Panc1 (cell line): ENCODE measurements around the gene MGAT5B. TPM values are rescaled to one million over a fixed set of nuclear protein-coding genes. Genes with fewer than 3 reads are reported as not detected.

Experiments
- ATAC-seq: fragments of 200-7000 bp; cut with Tn5 transposase; 2 replicates; pipeline ENCODE4 v1.9.1; 2020; ENCODE audit warnings: mild to moderate bottlenecking, moderate library complexity
- Bru-seq: library from RNA; stranded (reverse); fragments of 400-500 nt; gene quantifications from one replicate; lab custom pipeline; 2021; lab: Mats Ljungman, UMichigan
- BruChase-seq, 2 experiments: library from RNA; stranded (reverse); fragments of 400-500 nt; gene quantifications; one replicate each; lab custom pipeline; 2021; lab: Mats Ljungman, UMichigan
- BruUV-seq: library from RNA; stranded (reverse); fragments of 400-500 nt; replicated peaks from 2 replicates; lab custom pipeline; 2021; lab: Mats Ljungman, UMichigan
- CTCF ChIA-PET: fragments of 300-600 bp; sonication (Branson Sonifier 250); formaldehyde crosslinking; loops from one replicate; lab custom pipeline; 2022; ENCODE audit warnings: antibody characterized with exemption; lab: Charles Lee
- POLR2A ChIA-PET: fragments of 300-600 bp; sonication (Branson Sonifier 250); formaldehyde crosslinking; loops from one replicate; lab custom pipeline; 2022; ENCODE audit warnings: antibody characterized with exemption; lab: Charles Lee
- DNase-seq: peaks from one replicate; pipeline ENCODE4 v3.0.0-alpha.2; 2010; ENCODE audit warnings: low read depth, low spot score
- H3K27ac ChIP-seq: 2 replicates; pipeline ENCODE4 v1.5.1; 2011; ENCODE audit warnings: mild to moderate bottlenecking, low read length, inconsistent platforms
- H3K27me3 ChIP-seq: fragments of 200-500 bp; sonication (Bioruptor generic); 2 replicates; pipeline ENCODE4 v1.6.0; 2014; ENCODE audit warnings: low read length, inconsistent platforms; ENCODE audit not compliant: control insufficient read depth, insufficient read depth
- H3K36me3 ChIP-seq: fragments of 200-500 bp; sonication (Bioruptor generic); 2 replicates; pipeline ENCODE4 v1.5.1; 2014; ENCODE audit warnings: inconsistent platforms, mild to moderate bottlenecking, low read length, moderate library complexity; ENCODE audit not compliant: control insufficient read depth, insufficient read depth
- H3K4me1 ChIP-seq: 2 replicates; pipeline ENCODE4 v1.5.1; 2011; ENCODE audit warnings: inconsistent platforms, mild to moderate bottlenecking, low read length, moderate library complexity; ENCODE audit not compliant: control insufficient read depth, insufficient read depth
- H3K4me3 ChIP-seq, 2 experiments: 2 replicates each; pipeline ENCODE4 v1.5.1; 2011 to 2012; ENCODE audit warnings: low read depth in 2 of 2, low read length in 2 of 2, mild to moderate bottlenecking in 2 of 2, inconsistent platforms in 1 of 2, moderate library complexity in 1 of 2
- H3K9me3 ChIP-seq: fragments of 200-500 bp; sonication (Bioruptor generic); 2 replicates; pipeline ENCODE4 v1.5.1; 2014; ENCODE audit warnings: low read depth, mild to moderate bottlenecking, inconsistent platforms, low read length, moderate library complexity; ENCODE audit not compliant: control insufficient read depth, insufficient read depth
- POLR2AphosphoS5 ChIP-seq: IDR thresholded peaks from 2 replicates; pipeline ENCODE4 v1.6.1; 2012; ENCODE audit warnings: mild to moderate bottlenecking, low read depth, low read length, moderate library complexity
- SIN3A ChIP-seq: IDR thresholded peaks from 2 replicates; pipeline ENCODE4 v1.6.1; 2012; ENCODE audit warnings: low read depth, mild to moderate bottlenecking, low read length, moderate library complexity, borderline replicate concordance; ENCODE audit not compliant: insufficient read depth
- TCF7L2 ChIP-seq: IDR thresholded peaks from 2 replicates; pipeline ENCODE4 v1.6.1; 2011; ENCODE audit warnings: mild to moderate bottlenecking, low read depth, low read length, inconsistent platforms
- in situ Hi-C: cut with HindIII; loops from 2 replicates; pipeline ENCODE4 v1.10.0; 2016; ENCODE audit warnings: low sequenced_read_pairs, low pct_unique_long_range_greater_than_20kb
- intact Hi-C: fragments of 100-400 bp; cut with micrococcal nuclease; formaldehyde crosslinking; loops from one replicate; pipeline ENCODE4 v1.10.0; 2022; ENCODE audit not compliant: unreplicated experiment
- long read RNA-seq: library from polyadenylated mRNA; unstranded; transcript quantifications from one replicate; pipeline ENCODE4 v2.0.0, GENCODE V29; 2021; ENCODE audit not compliant: unreplicated experiment
- polyA plus RNA-seq: library from polyadenylated mRNA; unstranded; fragments of >200 nt; gene quantifications from one replicate; pipeline ENCODE4 v1.2.1, GENCODE V29; 2012; ENCODE audit warnings: missing spikeins; ENCODE audit not compliant: insufficient read length
- total RNA-seq: library from RNA; stranded (reverse); gene quantifications from one replicate; pipeline ENCODE4 v1.2.1, GENCODE V29; 2021; ENCODE audit not compliant: unreplicated experiment
- TF ChIP-seq, protein P1 (sequence below), 2 experiments: IDR thresholded peaks; 2 replicates each; pipeline ENCODE4 v1.6.1; 2011 to 2012; ENCODE audit warnings: low read depth in 2 of 2, control low read depth in 1 of 2, low read length in 1 of 2, mild to moderate bottlenecking in 1 of 2, moderate library complexity in 1 of 2; ENCODE audit not compliant: insufficient read depth in 1 of 2
- TF ChIP-seq, protein P2 (sequence below): fragments of 450-650 bp; IDR thresholded peaks from 2 replicates; pipeline ENCODE4 v1.5.1; 2017; ENCODE audit warnings: mild to moderate bottlenecking

MGAT5B gene, protein sequence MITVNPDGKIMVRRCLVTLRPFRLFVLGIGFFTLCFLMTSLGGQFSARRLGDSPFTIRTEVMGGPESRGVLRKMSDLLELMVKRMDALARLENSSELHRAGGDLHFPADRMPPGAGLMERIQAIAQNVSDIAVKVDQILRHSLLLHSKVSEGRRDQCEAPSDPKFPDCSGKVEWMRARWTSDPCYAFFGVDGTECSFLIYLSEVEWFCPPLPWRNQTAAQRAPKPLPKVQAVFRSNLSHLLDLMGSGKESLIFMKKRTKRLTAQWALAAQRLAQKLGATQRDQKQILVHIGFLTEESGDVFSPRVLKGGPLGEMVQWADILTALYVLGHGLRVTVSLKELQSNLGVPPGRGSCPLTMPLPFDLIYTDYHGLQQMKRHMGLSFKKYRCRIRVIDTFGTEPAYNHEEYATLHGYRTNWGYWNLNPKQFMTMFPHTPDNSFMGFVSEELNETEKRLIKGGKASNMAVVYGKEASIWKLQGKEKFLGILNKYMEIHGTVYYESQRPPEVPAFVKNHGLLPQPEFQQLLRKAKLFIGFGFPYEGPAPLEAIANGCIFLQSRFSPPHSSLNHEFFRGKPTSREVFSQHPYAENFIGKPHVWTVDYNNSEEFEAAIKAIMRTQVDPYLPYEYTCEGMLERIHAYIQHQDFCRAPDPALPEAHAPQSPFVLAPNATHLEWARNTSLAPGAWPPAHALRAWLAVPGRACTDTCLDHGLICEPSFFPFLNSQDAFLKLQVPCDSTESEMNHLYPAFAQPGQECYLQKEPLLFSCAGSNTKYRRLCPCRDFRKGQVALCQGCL
- total RNA-seq (34.9 TPM), Bru-seq, nascent RNA (percentile 67 among the genes with signal in this experiment), BruChase-seq, experiment 1, labeled RNA remaining after a 2-hour chase (percentile 71 among the genes with signal in this experiment), BruChase-seq, experiment 2, labeled RNA remaining after a 6-hour chase (percentile 72 among the genes with signal in this experiment)
- polyA plus RNA-seq, result 22.1 TPM
- long read RNA-seq, full-length matches to known transcripts, result 3 of 24 reads
- long read RNA-seq, partial matches to known transcripts, result 7 of 24 reads
- long read RNA-seq, other reads (novel, unspliced or antisense), result 14 of 24 reads

DNA sequence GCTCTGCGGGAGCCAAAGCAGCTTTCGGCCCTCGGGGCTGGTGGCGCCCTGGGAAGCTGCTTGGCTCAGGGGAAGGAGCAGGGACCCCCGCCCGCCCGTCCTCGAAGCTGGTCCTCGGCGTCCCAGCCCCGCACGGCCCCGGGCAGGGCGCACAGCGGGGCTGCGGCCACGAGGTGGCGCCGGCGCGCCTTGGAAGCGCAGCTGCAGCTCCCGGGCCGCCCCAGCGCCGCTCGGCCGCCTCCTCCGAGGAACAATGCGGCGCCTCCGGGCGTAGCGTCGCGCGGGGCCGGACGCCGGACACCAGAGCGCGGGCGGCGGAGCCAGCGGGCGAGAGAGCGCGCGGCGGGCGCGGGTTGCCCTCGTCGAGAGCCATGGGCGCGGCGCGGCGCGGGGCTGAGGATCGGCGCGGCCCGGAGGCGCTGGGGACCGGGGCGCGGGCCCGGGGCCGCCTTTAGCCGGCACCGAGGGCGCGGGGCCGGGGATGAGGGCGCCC is at the start of gene MGAT5B:
Gene MGAT5B (plus strand): TSS at position 229 of the 493 bp plus-strand sequence. CDS start 626 bp downstream, outside the sequence.
- BruUV-seq, result no TSS peak
- Histone ChIP-seq H3K4me1 (peaks cover 42% of the 10 kb centered on the region), H3K9me3 (no peaks in the 10 kb centered on the region), H3K27ac (peak within 1 kb of the TSS; percentile 78), H3K36me3 (no peaks in the 10 kb centered on the region), H3K27me3 (no peaks in the 10 kb centered on the region), H3K4me3 (peak within 1 kb of the TSS; percentile 65 to 73)
- DNase-seq (no peak), ATAC-seq (peak; percentile 80)
- in situ Hi-C loops, result no loop called here
- ChIA-PET POLR2A (no interaction called here), CTCF (interaction anchor here (0.5 to 1.3 kb wide), 11 partner anchors 9 to 198 kb away, joined by 3 to 18 read pairs (median 4); no protein-coding TSS in a partner anchor)
- TF ChIP-seq, protein P1, sequence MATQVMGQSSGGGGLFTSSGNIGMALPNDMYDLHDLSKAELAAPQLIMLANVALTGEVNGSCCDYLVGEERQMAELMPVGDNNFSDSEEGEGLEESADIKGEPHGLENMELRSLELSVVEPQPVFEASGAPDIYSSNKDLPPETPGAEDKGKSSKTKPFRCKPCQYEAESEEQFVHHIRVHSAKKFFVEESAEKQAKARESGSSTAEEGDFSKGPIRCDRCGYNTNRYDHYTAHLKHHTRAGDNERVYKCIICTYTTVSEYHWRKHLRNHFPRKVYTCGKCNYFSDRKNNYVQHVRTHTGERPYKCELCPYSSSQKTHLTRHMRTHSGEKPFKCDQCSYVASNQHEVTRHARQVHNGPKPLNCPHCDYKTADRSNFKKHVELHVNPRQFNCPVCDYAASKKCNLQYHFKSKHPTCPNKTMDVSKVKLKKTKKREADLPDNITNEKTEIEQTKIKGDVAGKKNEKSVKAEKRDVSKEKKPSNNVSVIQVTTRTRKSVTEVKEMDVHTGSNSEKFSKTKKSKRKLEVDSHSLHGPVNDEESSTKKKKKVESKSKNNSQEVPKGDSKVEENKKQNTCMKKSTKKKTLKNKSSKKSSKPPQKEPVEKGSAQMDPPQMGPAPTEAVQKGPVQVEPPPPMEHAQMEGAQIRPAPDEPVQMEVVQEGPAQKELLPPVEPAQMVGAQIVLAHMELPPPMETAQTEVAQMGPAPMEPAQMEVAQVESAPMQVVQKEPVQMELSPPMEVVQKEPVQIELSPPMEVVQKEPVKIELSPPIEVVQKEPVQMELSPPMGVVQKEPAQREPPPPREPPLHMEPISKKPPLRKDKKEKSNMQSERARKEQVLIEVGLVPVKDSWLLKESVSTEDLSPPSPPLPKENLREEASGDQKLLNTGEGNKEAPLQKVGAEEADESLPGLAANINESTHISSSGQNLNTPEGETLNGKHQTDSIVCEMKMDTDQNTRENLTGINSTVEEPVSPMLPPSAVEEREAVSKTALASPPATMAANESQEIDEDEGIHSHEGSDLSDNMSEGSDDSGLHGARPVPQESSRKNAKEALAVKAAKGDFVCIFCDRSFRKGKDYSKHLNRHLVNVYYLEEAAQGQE (IDR thresholded peaks at IDR 0.05; ENCODE audit: insufficient read depth in 1 of 2, low read depth in 2 of 2, low read length in 1 of 2), result 0 out of 4 replicates have a peak, but pooled peaks of 1 of the 2 experiments have one; percentile 32
- TF ChIP-seq, protein P2, sequence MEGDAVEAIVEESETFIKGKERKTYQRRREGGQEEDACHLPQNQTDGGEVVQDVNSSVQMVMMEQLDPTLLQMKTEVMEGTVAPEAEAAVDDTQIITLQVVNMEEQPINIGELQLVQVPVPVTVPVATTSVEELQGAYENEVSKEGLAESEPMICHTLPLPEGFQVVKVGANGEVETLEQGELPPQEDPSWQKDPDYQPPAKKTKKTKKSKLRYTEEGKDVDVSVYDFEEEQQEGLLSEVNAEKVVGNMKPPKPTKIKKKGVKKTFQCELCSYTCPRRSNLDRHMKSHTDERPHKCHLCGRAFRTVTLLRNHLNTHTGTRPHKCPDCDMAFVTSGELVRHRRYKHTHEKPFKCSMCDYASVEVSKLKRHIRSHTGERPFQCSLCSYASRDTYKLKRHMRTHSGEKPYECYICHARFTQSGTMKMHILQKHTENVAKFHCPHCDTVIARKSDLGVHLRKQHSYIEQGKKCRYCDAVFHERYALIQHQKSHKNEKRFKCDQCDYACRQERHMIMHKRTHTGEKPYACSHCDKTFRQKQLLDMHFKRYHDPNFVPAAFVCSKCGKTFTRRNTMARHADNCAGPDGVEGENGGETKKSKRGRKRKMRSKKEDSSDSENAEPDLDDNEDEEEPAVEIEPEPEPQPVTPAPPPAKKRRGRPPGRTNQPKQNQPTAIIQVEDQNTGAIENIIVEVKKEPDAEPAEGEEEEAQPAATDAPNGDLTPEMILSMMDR, result peak; percentile 99
- no peak for TF ChIP-seq POLR2AphosphoS5
- 0 out of 2 replicates have a peak, but pooled peaks have one; percentile 21 for TF ChIP-seq TCF7L2
- no peak; the same call in 1 of the 2 replicates for TF ChIP-seq SIN3A
- intact Hi-C loops, result loop anchor here (2.0 kb wide), 1 partner anchor 51 kb away; no protein-coding TSS in a partner anchor

DNA sequence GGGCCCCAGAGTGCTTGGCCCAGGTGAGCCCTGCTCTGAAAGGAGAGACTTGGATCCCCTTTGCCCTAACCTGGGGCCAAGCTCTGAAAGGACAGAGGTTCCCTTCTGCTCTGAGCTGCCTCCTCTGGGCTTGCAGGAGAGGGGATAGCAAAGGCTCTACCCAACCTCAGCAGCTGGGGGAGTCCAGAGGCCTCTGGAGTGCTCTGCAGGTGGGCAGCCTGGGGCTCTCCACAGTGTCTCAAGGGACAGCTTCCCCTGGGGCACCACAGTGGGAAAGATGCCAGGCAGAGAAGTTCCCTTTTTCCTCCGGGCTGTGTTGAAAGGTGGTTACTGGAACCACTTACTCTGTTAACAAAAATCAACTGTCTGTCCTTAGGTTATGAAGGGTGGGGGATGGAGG is 48.2 kb upstream of the MGAT5B start:
- in situ Hi-C loops, result no loop called here
- H3K27me3 ChIP-seq, result no peaks in the 10 kb centered on the region
- ChIA-PET CTCF (no interaction called here), POLR2A (no interaction called here)
- H3K4me1 ChIP-seq, result no peaks in the 10 kb centered on the region
- TF ChIP-seq, protein P2, result no peak
- TF ChIP-seq TCF7L2 (no peak), POLR2AphosphoS5 (no peak), SIN3A (no peak)
- TF ChIP-seq, protein P1 (IDR thresholded peaks at IDR 0.05; ENCODE audit: insufficient read depth in 1 of 2, low read depth in 2 of 2, low read length in 1 of 2), result no peak
- ATAC-seq (no peak), DNase-seq (no peak)
- H3K36me3 ChIP-seq, result no peaks in the 10 kb centered on the region
- no TSS peak for BruUV-seq
- H3K9me3 ChIP-seq, result no peaks in the 10 kb centered on the region
- intact Hi-C loops, result no loop called here
- H3K4me3 ChIP-seq, result no peak overlapping the region
- no peak overlapping the region for H3K27ac ChIP-seq
